NCI-H446 (cell line): ENCODE data around the gene ACADSB.

Source experiments
- DNase-seq, 2 experiments: peaks; one replicate each; lab custom pipeline; 2025; lab: John Stamatoyannopoulos, UW

Gene ACADSB

GRCh38 chr10:123042708-123043408 is 34.1 kb downstream of the ACADSB start:
- DNase-seq = no peak

GRCh38 chr10:123043409-123043925 is 34.7 kb downstream of the ACADSB start:
- DNase-seq = peak in 1 of 2 experiments; percentile 37

- no peak for DNase-seq
Measured at GRCh38 chr10:123044391-123044790, 35.6 kb downstream of the ACADSB start.

GRCh38 chr10:123045961-123046731 is 37.3 kb downstream of the ACADSB start:
- DNase-seq = no peak

- DNase-seq = no peak
Measured at GRCh38 chr10:123057968-123058367, 49.2 kb downstream of the ACADSB start.

- DNase-seq = no peak
Measured at GRCh38 chr10:123061865-123062264, 53.1 kb downstream of the ACADSB start.

- no peak for DNase-seq
Measured at GRCh38 chr10:123062726-123063125, 53.9 kb downstream of the ACADSB start.

GRCh38 chr10:123068087-123068853 is 59.5 kb downstream of the ACADSB start:
- no peak for DNase-seq

GRCh38 chr10:123069246-123069986 is 60.6 kb downstream of the ACADSB start:
- DNase-seq = no peak

GRCh38 chr10:123073187-123073586 is 64.4 kb downstream of the ACADSB start:
- no peak for DNase-seq

- DNase-seq = no peak
Measured at GRCh38 chr10:123074215-123074614, 65.4 kb downstream of the ACADSB start.

GRCh38 chr10:123081896-123082295 is 73.1 kb downstream of the ACADSB start:
- DNase-seq = no peak

- DNase-seq = no peak
Measured at GRCh38 chr10:123083811-123084210, 75.0 kb downstream of the ACADSB start.

GRCh38 chr10:123086281-123086680 is 77.5 kb downstream of the ACADSB start:
- DNase-seq = no peak

GRCh38 chr10:123087348-123087747 is 78.5 kb downstream of the ACADSB start:
- no peak for DNase-seq

- no peak for DNase-seq
Measured at GRCh38 chr10:123087786-123088185, 79.0 kb downstream of the ACADSB start.

GRCh38 chr10:123092635-123093414 is 84.0 kb downstream of the ACADSB start:
- no peak for DNase-seq

GRCh38 chr10:123093489-123093888 is 84.7 kb downstream of the ACADSB start:
- DNase-seq = no peak

GRCh38 chr10:123096452-123096851 is 87.6 kb downstream of the ACADSB start:
- no peak for DNase-seq

GRCh38 chr10:123097039-123097438 is 88.2 kb downstream of the ACADSB start:
- DNase-seq = no peak
